ENCODE results near the gene FITM1.

FITM1 gene

GRCh38 chr14:24138396-24139271, 8.2 kb downstream of the FITM1 start:
- Histone ChIP-seq H3K27me3 (ENCODE audit: control insufficient read depth in 1 of 2, insufficient read depth in 2 of 2, low read length in 2 of 2) (no peaks in the 10 kb centered on the region), H3K4me3 (ENCODE audit: low read depth in 1 of 2, low read length in 2 of 2) (no peak overlapping the region), H3K9me3 (ENCODE audit: control insufficient read depth in 1 of 2, low read length in 2 of 2) (no peaks in the 10 kb centered on the region), H3K4me1 (ENCODE audit: control insufficient read depth in 1 of 2, insufficient read depth in 2 of 2, low read length in 2 of 2) (peaks cover 53 to 58% of the 10 kb centered on the region in 2 donors), H3K27ac (ENCODE audit: low read depth, low read length) (no peak overlapping the region), H3K9ac (ENCODE audit: low read depth in 1 of 2, low read length in 2 of 2) (peak overlapping the region in 1 of 2 donors; percentile 20), H3K36me3 (ENCODE audit: control insufficient read depth in 1 of 2, insufficient read depth in 2 of 2, low read length in 2 of 2) (peaks cover 28 to 35% of the 10 kb centered on the region in 2 donors)

- Histone ChIP-seq H3K9ac (ENCODE audit: low read depth in 1 of 2, low read length in 2 of 2) (peak overlapping the region; percentile 20 to 38), H3K27me3 (ENCODE audit: control insufficient read depth in 1 of 2, insufficient read depth in 2 of 2, low read length in 2 of 2) (no peaks in the 10 kb centered on the region), H3K9me3 (ENCODE audit: control insufficient read depth in 1 of 2, low read length in 2 of 2) (no peaks in the 10 kb centered on the region), H3K27ac (ENCODE audit: low read depth, low read length) (no peak overlapping the region), H3K36me3 (ENCODE audit: control insufficient read depth in 1 of 2, insufficient read depth in 2 of 2, low read length in 2 of 2) (peaks cover 34 to 43% of the 10 kb centered on the region in 2 donors), H3K4me3 (ENCODE audit: low read depth in 1 of 2, low read length in 2 of 2) (peak overlapping the region; percentile 17 to 49), H3K4me1 (ENCODE audit: control insufficient read depth in 1 of 2, insufficient read depth in 2 of 2, low read length in 2 of 2) (peaks cover 61 to 66% of the 10 kb centered on the region in 2 donors)
These were observed 8.9 kb downstream of the FITM1 start for GRCh38 chr14:24139272-24139934.

GRCh38 chr14:24141097-24141880, 10.8 kb downstream of the FITM1 start, which contains the start of gene EMC9:
TSS of gene EMC9 (minus strand) at chr14:24141591. CDS start at chr14:24141304, 287 bp downstream.
- Histone ChIP-seq H3K9me3 (ENCODE audit: control insufficient read depth in 1 of 2, low read length in 2 of 2) (no peaks in the 10 kb centered on the region), H3K36me3 (ENCODE audit: control insufficient read depth in 1 of 2, insufficient read depth in 2 of 2, low read length in 2 of 2) (peaks cover 38 to 49% of the 10 kb centered on the region in 2 donors), H3K27me3 (ENCODE audit: control insufficient read depth in 1 of 2, insufficient read depth in 2 of 2, low read length in 2 of 2) (no peaks in the 10 kb centered on the region), H3K9ac (ENCODE audit: low read depth in 1 of 2, low read length in 2 of 2) (peak within 1 kb of the TSS; percentile 70 to 100), H3K4me3 (ENCODE audit: low read depth in 1 of 2, low read length in 2 of 2) (peak within 1 kb of the TSS; percentile 94 to 98), H3K4me1 (ENCODE audit: control insufficient read depth in 1 of 2, insufficient read depth in 2 of 2, low read length in 2 of 2) (peaks cover 69 to 74% of the 10 kb centered on the region in 2 donors), H3K27ac (ENCODE audit: low read depth, low read length) (peak within 1 kb of the TSS; percentile 92)

- Histone ChIP-seq H3K36me3 (ENCODE audit: control insufficient read depth in 1 of 2, insufficient read depth in 2 of 2, low read length in 2 of 2) (peaks cover 25 to 36% of the 10 kb centered on the region in 2 donors), H3K4me1 (ENCODE audit: control insufficient read depth in 1 of 2, insufficient read depth in 2 of 2, low read length in 2 of 2) (peaks cover 56 to 60% of the 10 kb centered on the region in 2 donors), H3K9me3 (ENCODE audit: control insufficient read depth in 1 of 2, low read length in 2 of 2) (no peaks in the 10 kb centered on the region), H3K27me3 (ENCODE audit: control insufficient read depth in 1 of 2, insufficient read depth in 2 of 2, low read length in 2 of 2) (no peaks in the 10 kb centered on the region), H3K27ac (ENCODE audit: low read depth, low read length) (no peak overlapping the region), H3K4me3 (ENCODE audit: low read depth in 1 of 2, low read length in 2 of 2) (peak overlapping the region in 1 of 2 donors; percentile 100), H3K9ac (ENCODE audit: low read depth in 1 of 2, low read length in 2 of 2) (peak overlapping the region in 1 of 2 donors; percentile 30)
These were observed 13.1 kb downstream of the FITM1 start for GRCh38 chr14:24143511-24143910.

GRCh38 chr14:24144451-24144850, 14.0 kb downstream of the FITM1 start:
- Histone ChIP-seq H3K36me3 (ENCODE audit: control insufficient read depth in 1 of 2, insufficient read depth in 2 of 2, low read length in 2 of 2) (peaks cover 19 to 32% of the 10 kb centered on the region in 2 donors), H3K9ac (ENCODE audit: low read depth in 1 of 2, low read length in 2 of 2) (peak overlapping the region; percentile 30 to 52), H3K4me1 (ENCODE audit: control insufficient read depth in 1 of 2, insufficient read depth in 2 of 2, low read length in 2 of 2) (peaks cover 52 to 55% of the 10 kb centered on the region in 2 donors), H3K27ac (ENCODE audit: low read depth, low read length) (no peak overlapping the region), H3K4me3 (ENCODE audit: low read depth in 1 of 2, low read length in 2 of 2) (peak overlapping the region; percentile 77 to 100), H3K9me3 (ENCODE audit: control insufficient read depth in 1 of 2, low read length in 2 of 2) (no peaks in the 10 kb centered on the region), H3K27me3 (ENCODE audit: control insufficient read depth in 1 of 2, insufficient read depth in 2 of 2, low read length in 2 of 2) (no peaks in the 10 kb centered on the region)

GRCh38 chr14:24145219-24145618, 14.8 kb downstream of the FITM1 start:
- H3K9ac ChIP-seq (ENCODE audit: low read depth in 1 of 2, low read length in 2 of 2), result peak overlapping the region; percentile 52 to 95
- H3K9me3 ChIP-seq (ENCODE audit: control insufficient read depth in 1 of 2, low read length in 2 of 2), result no peaks in the 10 kb centered on the region
- H3K36me3 ChIP-seq (ENCODE audit: control insufficient read depth in 1 of 2, insufficient read depth in 2 of 2, low read length in 2 of 2), result peaks cover 23 to 38% of the 10 kb centered on the region in 2 donors
- peak overlapping the region; percentile 94 for H3K27ac ChIP-seq (ENCODE audit: low read depth, low read length)
- peak overlapping the region; percentile 77 to 100 for H3K4me3 ChIP-seq (ENCODE audit: low read depth in 1 of 2, low read length in 2 of 2)
- peaks cover 50 to 51% of the 10 kb centered on the region in 2 donors for H3K4me1 ChIP-seq (ENCODE audit: control insufficient read depth in 1 of 2, insufficient read depth in 2 of 2, low read length in 2 of 2)
- no peaks in the 10 kb centered on the region for H3K27me3 ChIP-seq (ENCODE audit: control insufficient read depth in 1 of 2, insufficient read depth in 2 of 2, low read length in 2 of 2)

GRCh38 chr14:24145690-24146452, 15.4 kb downstream of the FITM1 start:
- peaks cover 28 to 44% of the 10 kb centered on the region in 2 donors for H3K36me3 ChIP-seq (ENCODE audit: control insufficient read depth in 1 of 2, insufficient read depth in 2 of 2, low read length in 2 of 2)
- no peaks in the 10 kb centered on the region for H3K9me3 ChIP-seq (ENCODE audit: control insufficient read depth in 1 of 2, low read length in 2 of 2)
- peak overlapping the region; percentile 94 for H3K27ac ChIP-seq (ENCODE audit: low read depth, low read length)
- H3K4me3 ChIP-seq (ENCODE audit: low read depth in 1 of 2, low read length in 2 of 2), result peak overlapping the region; percentile 77 to 100
- peak overlapping the region; percentile 88 to 95 for H3K9ac ChIP-seq (ENCODE audit: low read depth in 1 of 2, low read length in 2 of 2)
- H3K4me1 ChIP-seq (ENCODE audit: control insufficient read depth in 1 of 2, insufficient read depth in 2 of 2, low read length in 2 of 2), result peaks cover 47 to 50% of the 10 kb centered on the region in 2 donors
- no peaks in the 10 kb centered on the region for H3K27me3 ChIP-seq (ENCODE audit: control insufficient read depth in 1 of 2, insufficient read depth in 2 of 2, low read length in 2 of 2)

- H3K4me1 ChIP-seq (ENCODE audit: control insufficient read depth in 1 of 2, insufficient read depth in 2 of 2, low read length in 2 of 2), result peaks cover 47 to 50% of the 10 kb centered on the region in 2 donors
- H3K27me3 ChIP-seq (ENCODE audit: control insufficient read depth in 1 of 2, insufficient read depth in 2 of 2, low read length in 2 of 2), result no peaks in the 10 kb centered on the region
- H3K27ac ChIP-seq (ENCODE audit: low read depth, low read length), result peak within 1 kb of the TSS; percentile 94
- H3K9me3 ChIP-seq (ENCODE audit: control insufficient read depth in 1 of 2, low read length in 2 of 2), result no peaks in the 10 kb centered on the region
- H3K9ac ChIP-seq (ENCODE audit: low read depth in 1 of 2, low read length in 2 of 2), result peak within 1 kb of the TSS; percentile 94 to 95
- H3K4me3 ChIP-seq (ENCODE audit: low read depth in 1 of 2, low read length in 2 of 2), result peak within 1 kb of the TSS; percentile 77 to 100
- peaks cover 35 to 51% of the 10 kb centered on the region in 2 donors for H3K36me3 ChIP-seq (ENCODE audit: control insufficient read depth in 1 of 2, insufficient read depth in 2 of 2, low read length in 2 of 2)
These were observed 16.1 kb downstream of the FITM1 start, which contains the start of gene PSME2 for GRCh38 chr14:24146453-24146977. TSS of gene PSME2 (minus strand) at chr14:24146610. CDS start at chr14:24146581, 29 bp downstream.

Data from duodenal mucosa (tissue), 2 donors.